Measurements from ENCODE around the gene ZFAND2B. TPM values are rescaled to one million over a fixed set of nuclear protein-coding genes. Genes with fewer than 3 reads are reported as not detected.
"Not testable (repeated sequence)": the region's sequence is repeated elsewhere in the genome, so short reads cannot be mapped to it uniquely, and the experiment has no call there.

ZFAND2B gene
- total RNA-seq, 2 experiments from 2014 or later = 65.9 to 67.4 TPM

- Mint-ChIP-seq H3K27ac (peak within 1 kb of the TSS; percentile 96), H3K4me1 (ENCODE audit: low read depth) (peaks cover 49% of the 10 kb centered on the region), H3K36me3 (ENCODE audit: low read depth) (peaks cover 54% of the 10 kb centered on the region), H3K27me3 (no peaks in the 10 kb centered on the region), H3K4me3 (peak within 1 kb of the TSS; percentile 88), H3K9me3 (no peaks in the 10 kb centered on the region)
- no peak for TF ChIP-seq CTCF (IDR thresholded peaks at IDR 0.05)
- Histone ChIP-seq H3K4me1 (ENCODE audit: insufficient read depth, low read length) (peaks cover 49% of the 10 kb centered on the region), H3K36me3 (ENCODE audit: insufficient read depth, low read length) (peaks cover 31% of the 10 kb centered on the region), H3K4me3 (ENCODE audit: low read length) (peak within 1 kb of the TSS; percentile 88), H3K27ac (ENCODE audit: low read depth in 1 of 2, low read length in 2 of 2) (peak within 1 kb of the TSS; percentile 73 to 87), H3K9me3 (ENCODE audit: control insufficient read depth in 1 of 2, insufficient read depth in 1 of 2, low read length in 2 of 2) (no peaks in the 10 kb centered on the region), H3K27me3 (ENCODE audit: control insufficient read depth in 1 of 2, insufficient read depth in 2 of 2, low read length in 2 of 2) (no peaks in the 10 kb centered on the region)
- DNase-seq = peak; percentile 83 to 95 (median 90)
- ChIA-PET CTCF (interaction anchor here (1.0 to 8.4 kb wide), 9 partner anchors 20 to 134 kb away, joined by 3 to 97 read pairs (median 5); partner anchors contain the start of genes ANKZF1, ATG9A, DNAJB2 and DNPEP), POLR2A (interaction anchor here (0.7 to 10.1 kb wide), 20 partner anchors 9 to 967 kb away, joined by 3 to 202 read pairs (median 9); partner anchors contain the start of genes ABCB6, ANKZF1, ATG9A and CNPPD1)
- intact Hi-C loops (cut with DNase I, micrococcal nuclease) = loop anchor here (1.0 to 10.0 kb wide), 7 partner anchors 9 to 689 kb away; partner anchors contain the start of genes ABCB6 (in 2 of the 2), ANKZF1 (in 1 of the 2), ATG9A (in 1 of the 2) and CNOT9 (in 1 of the 2)
- ATAC-seq (ENCODE audit: poor library complexity) = peak; percentile 71
Measured at GRCh38 chr2:219253753-219254589, 47.4 kb downstream of the ZFAND2B start, which contains the start of gene TUBA4A. Gene TUBA4A (minus strand): TSS chr2:219253918. CDS start chr2:219253858, 60 bp downstream.

DNA sequence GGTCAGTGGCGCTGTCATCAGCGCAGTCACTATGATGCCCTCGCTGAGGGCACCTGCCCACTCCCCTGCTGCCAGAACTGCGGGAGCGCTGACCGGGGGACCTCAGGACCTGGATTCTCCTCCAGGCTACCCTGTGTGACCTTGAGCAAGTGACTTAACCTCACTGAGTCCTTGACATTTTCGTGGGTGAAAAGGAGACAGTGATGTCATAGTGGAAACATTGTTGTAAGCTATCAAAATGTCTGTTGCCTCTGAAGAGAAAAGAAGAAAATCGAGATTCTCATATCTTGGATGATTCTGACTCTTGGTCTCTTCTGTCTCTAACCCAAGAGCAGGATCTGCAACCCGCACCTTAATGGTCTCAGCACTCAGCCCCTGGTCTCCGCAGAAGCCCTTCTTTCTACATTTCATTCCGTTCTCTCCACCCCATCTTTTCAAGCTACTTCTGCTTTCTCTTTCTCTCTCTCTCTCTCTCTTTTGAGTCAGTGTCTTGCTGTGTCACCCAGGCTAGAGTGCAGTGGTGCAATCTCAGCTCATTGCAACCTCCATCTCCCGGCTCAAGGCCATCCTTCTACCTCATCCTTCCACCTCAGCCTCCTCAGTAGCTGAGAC, 48.1 kb downstream of the ZFAND2B start:
- peak overlapping the region; percentile 96 for H3K27ac Mint-ChIP-seq
- no peaks in the 10 kb centered on the region for H3K9me3 Mint-ChIP-seq
- H3K4me3 Mint-ChIP-seq = peak overlapping the region; percentile 88
- DNase-seq (peak in 10 of 14 experiments; percentile 9 to 78 (median 35)), ATAC-seq (ENCODE audit: poor library complexity) (peak; percentile 44)
- peaks cover 42% of the 10 kb centered on the region for H3K4me1 Mint-ChIP-seq (ENCODE audit: low read depth)
- CTCF ChIA-PET = interaction anchor here (1.0 to 8.4 kb wide), 9 partner anchors 20 to 134 kb away, joined by 3 to 97 read pairs (median 5); partner anchors contain the start of genes ANKZF1, ATG9A, DNAJB2 and DNPEP
- no peaks in the 10 kb centered on the region for H3K9me3 ChIP-seq (ENCODE audit: control insufficient read depth in 1 of 2, insufficient read depth in 1 of 2, low read length in 2 of 2)
- no peaks in the 10 kb centered on the region for H3K27me3 ChIP-seq (ENCODE audit: control insufficient read depth in 1 of 2, insufficient read depth in 2 of 2, low read length in 2 of 2)
- H3K36me3 ChIP-seq (ENCODE audit: insufficient read depth, low read length) = peaks cover 23% of the 10 kb centered on the region
- POLR2A ChIA-PET = interaction anchor here (0.6 to 10.1 kb wide), 18 partner anchors 9 to 968 kb away, joined by 3 to 202 read pairs (median 14); partner anchors contain the start of genes ABCB6, ANKZF1, ATG9A and CNPPD1
- peaks cover 42% of the 10 kb centered on the region for H3K4me1 ChIP-seq (ENCODE audit: insufficient read depth, low read length)
- peak overlapping the region; percentile 88 for H3K4me3 ChIP-seq (ENCODE audit: low read length)
- peak overlapping the region; percentile 61 to 87 for H3K27ac ChIP-seq (ENCODE audit: low read depth in 1 of 2, low read length in 2 of 2)
- TF ChIP-seq CTCF (IDR thresholded peaks at IDR 0.05) = no peak
- H3K36me3 Mint-ChIP-seq (ENCODE audit: low read depth) = peaks cover 46% of the 10 kb centered on the region
- intact Hi-C loops (cut with DNase I, micrococcal nuclease) = loop anchor here (1.0 to 10.0 kb wide), 3 partner anchors 25 to 690 kb away; partner anchors contain the start of genes ABCB6 (in 2 of the 2), ANKZF1 (in 1 of the 2), ATG9A (in 1 of the 2) and CNOT9 (in 1 of the 2)
- H3K27me3 Mint-ChIP-seq = no peaks in the 10 kb centered on the region

DNA sequence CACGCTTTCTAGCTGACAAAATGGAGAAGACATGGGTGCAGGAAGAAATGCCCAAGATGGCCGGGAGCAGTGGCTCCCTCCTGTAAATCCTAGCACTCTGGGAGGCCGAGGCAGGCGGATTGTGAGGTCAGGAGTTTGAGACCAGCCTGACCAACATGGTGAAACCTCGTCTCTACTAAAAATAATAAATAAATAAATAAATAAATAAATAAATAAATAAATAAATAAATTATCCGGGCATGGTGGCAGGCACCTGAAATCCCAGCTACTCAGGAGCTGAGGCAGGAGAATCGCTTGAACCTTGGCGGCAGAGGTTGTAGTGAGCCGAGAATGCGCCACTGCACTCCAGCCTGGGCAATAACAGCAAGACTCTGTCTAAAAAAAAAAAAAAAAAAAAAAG, 52.4 kb downstream of the ZFAND2B start:
- H3K36me3 Mint-ChIP-seq (ENCODE audit: low read depth); H3K27me3 ChIP-seq (ENCODE audit: control insufficient read depth in 1 of 2, insufficient read depth in 2 of 2, low read length in 2 of 2); H3K36me3 ChIP-seq (ENCODE audit: insufficient read depth, low read length); H3K9me3 Mint-ChIP-seq; H3K9me3 ChIP-seq (ENCODE audit: control insufficient read depth in 1 of 2, insufficient read depth in 1 of 2, low read length in 2 of 2); H3K4me3 Mint-ChIP-seq; H3K27me3 Mint-ChIP-seq; H3K27ac Mint-ChIP-seq; H3K27ac ChIP-seq (ENCODE audit: low read depth in 1 of 2, low read length in 2 of 2); ATAC-seq (ENCODE audit: poor library complexity); H3K4me3 ChIP-seq (ENCODE audit: low read length); DNase-seq: not testable (repeated sequence)
- H3K4me1 Mint-ChIP-seq (ENCODE audit: low read depth) = peaks cover 11% of the 10 kb centered on the region
- ChIA-PET CTCF (interaction anchor here (0.7 to 8.4 kb wide), 2 partner anchors 20 to 586 kb away, joined by 5 to 50 read pairs; partner anchors contain the start of gene DNAJB2), POLR2A (interaction anchor here (0.9 kb wide), 1 partner anchor 20 kb away, joined by 4 read pairs; the partner anchor contains the start of gene DNAJB2)
- intact Hi-C loops (cut with DNase I, micrococcal nuclease) = loop anchor here in 1 of 2 experiments (10.0 kb wide), 1 partner anchor 694 kb away; the partner anchor contains the start of genes CNOT9 and USP37
- peaks cover 11% of the 10 kb centered on the region for H3K4me1 ChIP-seq (ENCODE audit: insufficient read depth, low read length)

Other genes with a start within 250 kb of the ZFAND2B start
- not detected for gene CDK5R2, start 247.1 kb upstream of the ZFAND2B start, total RNA-seq
- gene FEV, start 221.6 kb upstream of the ZFAND2B start, total RNA-seq = not detected
- gene CRYBA2, start 213.4 kb upstream of the ZFAND2B start, total RNA-seq = not detected
- gene CFAP65, start 165.3 kb upstream of the ZFAND2B start, total RNA-seq = not detected
- gene IHH, start 145.9 kb upstream of the ZFAND2B start, total RNA-seq = not detected
- 1 to 10 TPM; 7.2 to 8.5 TPM for gene NHEJ1, start 46.0 kb upstream of the ZFAND2B start, total RNA-seq
- gene SLC23A3, start 36.8 kb upstream of the ZFAND2B start, total RNA-seq = under 1 TPM; 0.36 to 0.96 TPM
- gene CNPPD1, start 29.9 kb upstream of the ZFAND2B start, total RNA-seq = 10 to 100 TPM; 42.3 to 43.4 TPM
- gene RETREG2, start 28.5 kb upstream of the ZFAND2B start, total RNA-seq = 10 to 100 TPM; 82.3 to 83.2 TPM
- 1 to 10 TPM; 2.6 to 3.1 TPM for gene ABCB6, start 12.2 kb downstream of the ZFAND2B start, total RNA-seq
- gene ATG9A, start 22.9 kb downstream of the ZFAND2B start, total RNA-seq = 100 to 1,000 TPM; 105 to 106 TPM
- gene ANKZF1, start 23.0 kb downstream of the ZFAND2B start, total RNA-seq = 100 to 1,000 TPM; 128 to 135 TPM
- gene GLB1L, start 38.7 kb downstream of the ZFAND2B start, total RNA-seq = 1 to 10 TPM; 2.4 to 3.0 TPM
- 10 to 100 TPM; 11.2 to 14.1 TPM for gene STK16, start 38.7 kb downstream of the ZFAND2B start, total RNA-seq
- not detected for gene TUBA4B, start 46.5 kb downstream of the ZFAND2B start, total RNA-seq
- gene TUBA4A, start 47.1 kb downstream of the ZFAND2B start, total RNA-seq = 100 to 1,000 TPM; 183 to 185 TPM
- gene DNAJB2, start 72.6 kb downstream of the ZFAND2B start, total RNA-seq = 100 to 1,000 TPM; 151 to 161 TPM
- gene PTPRN, start 102.6 kb downstream of the ZFAND2B start, total RNA-seq = not detected
- not detected for gene RESP18, start 126.0 kb downstream of the ZFAND2B start, total RNA-seq
- gene DNPEP, start 181.1 kb downstream of the ZFAND2B start, total RNA-seq = 10 to 100 TPM; 99.0 to 99.9 TPM
- not detected for gene DES, start 211.6 kb downstream of the ZFAND2B start, total RNA-seq
- 10 to 100 TPM; 15.3 to 17.7 TPM for gene SPEG, start 228.1 kb downstream of the ZFAND2B start, total RNA-seq